Right lobe of liver (tissue), 6 donors: Measurements from ENCODE around the gene OR13A1. TPM values are rescaled to one million over a fixed set of nuclear protein-coding genes. Genes with fewer than 3 reads are reported as not detected.
"Not testable (repeated sequence)": the region's sequence is repeated elsewhere in the genome, so short reads cannot be mapped to it uniquely, and the experiment has no call there.

Experiments
- ATAC-seq, 4 donors: fragments of 200-7000 bp; cut with Tn5 transposase; one replicate each; pipeline ENCODE4 v1.9.1; 2020; ENCODE audit warnings: mild to moderate bottlenecking in 4 of 4, moderate library complexity in 4 of 4
- DNase-seq, 3 donors: peaks; one replicate each; pipeline ENCODE4 v3.0.0-alpha.2; 2020
- H3K27ac ChIP-seq, 3 donors: fragments of 200-600 bp; one replicate each; pipeline ENCODE4 v1.8.0; 2022
- H3K27me3 ChIP-seq, 2 donors: fragments of 200-600 bp; one replicate each; pipeline ENCODE4 v1.8.0; 2022
- H3K36me3 ChIP-seq, 4 donors: fragments of 200-600 bp; sonication (generic) in 1 of 4; one replicate each; pipeline versions ENCODE4 v1.5.1 to v1.8.0; 2017 to 2022; ENCODE audit warnings: control low read depth in 1 of 4
- H3K4me1 ChIP-seq, 4 donors: fragments of 200-600 bp; sonication (generic) in 1 of 4; one replicate each; pipeline versions ENCODE4 v1.5.1 to v1.8.0; 2017 to 2022; ENCODE audit warnings: control low read depth in 1 of 4
- H3K4me3 ChIP-seq, 3 donors: fragments of 200-600 bp; one replicate each; pipeline ENCODE4 v1.8.0; 2022
- H3K9me3 ChIP-seq, 4 donors: fragments of 200-600 bp; sonication (generic) in 1 of 4; one replicate each; pipeline versions ENCODE4 v1.5.1 to v1.8.0; 2017 to 2022; ENCODE audit warnings: control low read depth in 1 of 4
- CTCF ChIP-seq, 4 donors: fragments of 200-600 bp in 3 of 4; fragments of 450-650 bp in 1 of 4; IDR thresholded peaks; one replicate each; pipeline versions ENCODE4 v1.5.1 to v1.8.0; 2016 to 2022; ENCODE audit warnings: antibody characterized with exemption in 4 of 4, mild to moderate bottlenecking in 2 of 4
- POLR2A ChIP-seq: fragments of 450-650 bp; IDR thresholded peaks from one replicate; pipeline ENCODE4 v1.6.1; 2017; ENCODE audit warnings: antibody characterized with exemption, mild to moderate bottlenecking
- WGBS: methylation state at CpG from one replicate; pipeline ENCODE4 v1.1.6; 2018; ENCODE audit warnings: low coverage, low lambda C conversion rate; ENCODE audit not compliant: insufficient coverage; ENCODE audit errors: missing lambda C conversion rate; 5-methylcytosine and 5-hydroxymethylcytosine counted together
- intact Hi-C, 2 donors: fragments of 100-400 bp; cut with DNase I; formaldehyde crosslinking; loops; one replicate each; pipeline versions ENCODE4 v1.11.2 to v1.14.1; 2022
- total RNA-seq, 6 experiments: library from RNA; depleted of rRNA in 2 of 6; stranded (reverse); fragments of >200 nt in 2 of 6; fragmentation: NEBNext Ultra II Directional in 3 of 6; extraction: Animal tissue kit (Norgen Biotek cat#: 25700) in 3 of 6; gene quantifications; one replicate each; pipeline versions ENCODE4 v1.1.0 to v1.2.4, GENCODE V29; 2016 to 2023
- donor health status: DM: no; HTN: yes; CAD: no.
- donor health status: DM: no; HTN: no; CAD: no.
- donor health status: DM: no; HTN: no; CAD: no.
- donor health status: DM: no; HTN: yes; CAD: no.
- donor health status: DM: no; HTN: yes; CAD: no.

The OR13A1 gene
- total RNA-seq, 6 experiments from 2014 or later = not detected

- no peaks in the 10 kb centered on the region for H3K4me1 ChIP-seq
- DNase-seq = no peak
- TF ChIP-seq CTCF (IDR thresholded peaks at IDR 0.05) = no peak
- TF ChIP-seq POLR2A = no peak
- H3K4me3 ChIP-seq = no peak overlapping the region
- no peaks in the 10 kb centered on the region for H3K27me3 ChIP-seq
- no peaks in the 10 kb centered on the region for H3K36me3 ChIP-seq
- no peak for ATAC-seq
- 39% methylated on average over 1 of the region's 1 CpG for WGBS
- no peaks in the 10 kb centered on the region for H3K9me3 ChIP-seq
- intact Hi-C loops = no loop called here
- H3K27ac ChIP-seq = no peak overlapping the region
Measured at GRCh38 chr10:45325116-45325515, 9.7 kb upstream of the OR13A1 start.

GRCh38 chr10:45319702-45320101 is 4.3 kb upstream of the OR13A1 start:
- Histone ChIP-seq H3K9me3 (no peaks in the 10 kb centered on the region), H3K27ac (no peak overlapping the region), H3K4me1 (no peaks in the 10 kb centered on the region), H3K27me3 (no peaks in the 10 kb centered on the region), H3K36me3 (no peaks in the 10 kb centered on the region), H3K4me3 (no peak overlapping the region)
- ATAC-seq = no peak
- TF ChIP-seq CTCF (IDR thresholded peaks at IDR 0.05) (no peak), POLR2A (no peak)
- 61% methylated on average over 2 of the region's 2 CpGs for WGBS
- DNase-seq = no peak
- intact Hi-C loops = no loop called here

- no peaks in the 10 kb centered on the region for H3K9me3 ChIP-seq
- 77% methylated on average over 3 of the region's 3 CpGs for WGBS
- H3K27me3 ChIP-seq = no peaks in the 10 kb centered on the region
- H3K27ac ChIP-seq = no peak overlapping the region
- no peaks in the 10 kb centered on the region for H3K4me1 ChIP-seq
- no peak for DNase-seq
- H3K4me3 ChIP-seq = no peak overlapping the region
- intact Hi-C loops = no loop called here
- no peaks in the 10 kb centered on the region for H3K36me3 ChIP-seq
- no peak for ATAC-seq
- TF ChIP-seq POLR2A (no peak), CTCF (IDR thresholded peaks at IDR 0.05) (no peak)
Measured at GRCh38 chr10:45313264-45313873, 2.0 kb downstream of the OR13A1 start.

- no peak overlapping the region for H3K4me3 ChIP-seq
- H3K27ac ChIP-seq = no peak overlapping the region
- intact Hi-C loops = no loop called here
- no peak for DNase-seq
- no peaks in the 10 kb centered on the region for H3K36me3 ChIP-seq
- no peaks in the 10 kb centered on the region for H3K4me1 ChIP-seq
- no peaks in the 10 kb centered on the region for H3K9me3 ChIP-seq
- H3K27me3 ChIP-seq = no peaks in the 10 kb centered on the region
- TF ChIP-seq CTCF (IDR thresholded peaks at IDR 0.05) (peak in 2 of 4 donors; percentile 7 to 9), POLR2A (no peak)
- peak; percentile 27 to 62 (median 38) for ATAC-seq
Measured at GRCh38 chr10:45308707-45309106, 6.7 kb downstream of the OR13A1 start.

GRCh38 chr10:45302573-45302972 is 12.8 kb downstream of the OR13A1 start:
- no peaks in the 10 kb centered on the region for H3K36me3 ChIP-seq
- intact Hi-C loops = no loop called here
- DNase-seq = no peak
- WGBS = 48% methylated on average over 3 of the region's 3 CpGs
- no peak overlapping the region for H3K4me3 ChIP-seq
- no peaks in the 10 kb centered on the region for H3K4me1 ChIP-seq
- no peak overlapping the region for H3K27ac ChIP-seq
- H3K9me3 ChIP-seq = no peaks in the 10 kb centered on the region
- no peak for ATAC-seq
- no peak for TF ChIP-seq CTCF (IDR thresholded peaks at IDR 0.05)
- TF ChIP-seq POLR2A = no peak
- no peaks in the 10 kb centered on the region for H3K27me3 ChIP-seq

GRCh38 chr10:45298341-45298955 is 17.0 kb downstream of the OR13A1 start:
- ATAC-seq, H3K9me3 ChIP-seq, H3K27me3 ChIP-seq, H3K4me1 ChIP-seq, H3K4me3 ChIP-seq, intact Hi-C loops, DNase-seq, H3K27ac ChIP-seq, H3K36me3 ChIP-seq: not testable (repeated sequence)
- 39% methylated on average over 2 of the region's 4 CpGs for WGBS
